ENCODE data around the gene CD3G.

The CD3G gene

DNA sequence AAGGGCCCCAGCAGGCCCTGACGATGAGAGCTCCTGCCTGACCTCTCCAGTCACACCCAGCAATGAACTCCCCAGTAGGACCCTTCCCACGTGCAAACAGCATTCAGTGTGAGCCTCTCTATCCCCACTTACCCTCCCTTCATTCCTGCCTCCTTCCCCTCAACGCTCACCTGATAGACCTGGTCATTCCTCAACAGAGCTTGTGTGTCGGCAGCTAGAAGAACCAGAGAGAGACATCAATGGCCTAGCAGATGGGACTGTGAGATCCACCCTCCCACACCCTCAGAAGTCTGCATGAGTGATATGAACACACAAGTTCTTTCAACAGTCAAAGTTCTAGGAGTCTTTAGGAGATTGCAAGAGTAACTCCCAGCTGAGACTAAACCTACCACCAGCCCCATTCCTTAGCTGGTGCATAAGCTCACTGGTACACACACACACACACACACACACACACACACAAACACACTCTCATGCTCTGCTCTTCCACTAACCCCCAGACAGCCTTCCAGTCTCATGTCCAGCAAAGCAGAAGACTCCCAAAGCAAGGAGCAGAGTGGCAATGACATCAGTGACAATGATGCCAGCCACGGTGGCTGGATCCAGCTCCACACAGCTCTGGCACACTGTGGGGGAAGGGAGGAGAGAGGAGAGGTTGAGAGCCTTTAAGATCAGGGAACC lies 4.7 kb upstream of the CD3G start:
- no peak overlapping the region for H3K9ac ChIP-seq

DNA sequence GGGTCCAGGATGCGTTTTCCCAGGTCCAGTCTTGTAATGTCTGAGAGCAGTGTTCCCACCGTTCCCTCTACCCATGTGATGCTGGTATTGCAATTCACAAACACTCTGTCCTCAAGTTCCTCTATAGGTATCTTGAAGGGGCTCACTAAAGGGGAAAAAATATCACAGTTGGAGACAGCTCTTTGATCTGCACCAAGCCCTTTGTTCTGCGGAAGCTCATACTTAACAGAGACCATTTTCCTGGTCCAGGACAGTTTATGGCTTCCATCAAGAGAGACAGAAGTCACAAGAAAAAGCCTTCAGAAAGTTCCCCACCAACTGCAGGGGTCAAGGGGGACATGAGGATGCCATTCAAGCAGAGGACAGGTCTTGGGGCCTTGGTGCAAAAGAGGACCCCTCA lies 3.7 kb upstream of the CD3G start:
- Histone ChIP-seq H3K79me2 (ENCODE audit: insufficient read depth, low read depth) (no peaks in the 10 kb centered on the region), H3K4me2 (no peak overlapping the region), H3K4me1 (ENCODE audit: low read depth, poor library complexity, severe bottlenecking) (peaks cover 5% of the 10 kb centered on the region), H3K27ac (no peak overlapping the region), H3K36me3 (ENCODE audit: insufficient read depth) (no peaks in the 10 kb centered on the region), H3K27me3 (ENCODE audit: insufficient read depth, low read depth) (no peaks in the 10 kb centered on the region), H4K20me1 (ENCODE audit: insufficient read depth) (no peaks in the 10 kb centered on the region), H3K4me3 (IDR thresholded peaks at IDR 0.05; ENCODE audit: insufficient read depth, low read depth, low read length) (no peak overlapping the region), H2AFZ (ENCODE audit: low read depth) (no peak overlapping the region), H3K9ac (no peak overlapping the region)
- TF ChIP-seq, protein P1, sequence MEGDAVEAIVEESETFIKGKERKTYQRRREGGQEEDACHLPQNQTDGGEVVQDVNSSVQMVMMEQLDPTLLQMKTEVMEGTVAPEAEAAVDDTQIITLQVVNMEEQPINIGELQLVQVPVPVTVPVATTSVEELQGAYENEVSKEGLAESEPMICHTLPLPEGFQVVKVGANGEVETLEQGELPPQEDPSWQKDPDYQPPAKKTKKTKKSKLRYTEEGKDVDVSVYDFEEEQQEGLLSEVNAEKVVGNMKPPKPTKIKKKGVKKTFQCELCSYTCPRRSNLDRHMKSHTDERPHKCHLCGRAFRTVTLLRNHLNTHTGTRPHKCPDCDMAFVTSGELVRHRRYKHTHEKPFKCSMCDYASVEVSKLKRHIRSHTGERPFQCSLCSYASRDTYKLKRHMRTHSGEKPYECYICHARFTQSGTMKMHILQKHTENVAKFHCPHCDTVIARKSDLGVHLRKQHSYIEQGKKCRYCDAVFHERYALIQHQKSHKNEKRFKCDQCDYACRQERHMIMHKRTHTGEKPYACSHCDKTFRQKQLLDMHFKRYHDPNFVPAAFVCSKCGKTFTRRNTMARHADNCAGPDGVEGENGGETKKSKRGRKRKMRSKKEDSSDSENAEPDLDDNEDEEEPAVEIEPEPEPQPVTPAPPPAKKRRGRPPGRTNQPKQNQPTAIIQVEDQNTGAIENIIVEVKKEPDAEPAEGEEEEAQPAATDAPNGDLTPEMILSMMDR (conservative IDR thresholded peaks at IDR 0.05; ENCODE audit: low read depth, low read length), result no peak

More for the DNA sequence above, 4.7 kb upstream of the CD3G start:
- Histone ChIP-seq H3K4me3 (IDR thresholded peaks at IDR 0.05; ENCODE audit: insufficient read depth, low read depth, low read length) (no peak overlapping the region), H3K4me1 (ENCODE audit: low read depth, poor library complexity, severe bottlenecking) (peaks cover 5% of the 10 kb centered on the region), H3K36me3 (ENCODE audit: insufficient read depth) (no peaks in the 10 kb centered on the region), H3K27ac (no peak overlapping the region), H3K27me3 (ENCODE audit: insufficient read depth, low read depth) (no peaks in the 10 kb centered on the region), H4K20me1 (ENCODE audit: insufficient read depth) (no peaks in the 10 kb centered on the region), H2AFZ (ENCODE audit: low read depth) (no peak overlapping the region), H3K4me2 (no peak overlapping the region), H3K79me2 (ENCODE audit: insufficient read depth, low read depth) (no peaks in the 10 kb centered on the region)
- TF ChIP-seq, protein P1 (conservative IDR thresholded peaks at IDR 0.05; ENCODE audit: low read depth, low read length), result no peak

DNA sequence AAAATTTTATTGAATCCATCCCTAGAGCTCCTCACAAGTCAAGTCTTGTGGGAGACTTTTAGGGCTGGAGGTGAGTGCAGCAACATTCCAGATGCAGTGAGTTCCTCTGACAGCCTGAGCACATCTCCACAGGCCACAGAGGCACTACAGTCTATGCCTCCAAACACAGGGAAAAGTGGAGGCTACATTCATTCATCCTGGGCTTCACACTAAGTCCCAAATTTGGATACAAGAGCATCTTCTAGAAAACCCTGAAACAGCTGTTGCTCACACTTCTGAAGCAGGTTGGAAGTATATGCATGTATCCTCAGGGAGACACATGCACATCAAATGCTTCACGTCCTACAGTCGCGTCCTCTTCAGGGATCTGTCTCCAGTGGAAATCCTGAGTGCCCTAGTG lies 2.9 kb upstream of the CD3G start:
- Histone ChIP-seq H2AFZ (ENCODE audit: low read depth) (no peak overlapping the region), H3K4me2 (no peak overlapping the region), H3K27me3 (ENCODE audit: insufficient read depth, low read depth) (no peaks in the 10 kb centered on the region), H3K27ac (no peak overlapping the region), H3K36me3 (ENCODE audit: insufficient read depth) (no peaks in the 10 kb centered on the region), H3K4me1 (ENCODE audit: low read depth, poor library complexity, severe bottlenecking) (peaks cover 5% of the 10 kb centered on the region), H4K20me1 (ENCODE audit: insufficient read depth) (no peaks in the 10 kb centered on the region), H3K9ac (no peak overlapping the region), H3K4me3 (IDR thresholded peaks at IDR 0.05; ENCODE audit: insufficient read depth, low read depth, low read length) (no peak overlapping the region), H3K79me2 (ENCODE audit: insufficient read depth, low read depth) (no peaks in the 10 kb centered on the region)
- TF ChIP-seq, protein P1 (conservative IDR thresholded peaks at IDR 0.05; ENCODE audit: low read depth, low read length), result no peak

DNA sequence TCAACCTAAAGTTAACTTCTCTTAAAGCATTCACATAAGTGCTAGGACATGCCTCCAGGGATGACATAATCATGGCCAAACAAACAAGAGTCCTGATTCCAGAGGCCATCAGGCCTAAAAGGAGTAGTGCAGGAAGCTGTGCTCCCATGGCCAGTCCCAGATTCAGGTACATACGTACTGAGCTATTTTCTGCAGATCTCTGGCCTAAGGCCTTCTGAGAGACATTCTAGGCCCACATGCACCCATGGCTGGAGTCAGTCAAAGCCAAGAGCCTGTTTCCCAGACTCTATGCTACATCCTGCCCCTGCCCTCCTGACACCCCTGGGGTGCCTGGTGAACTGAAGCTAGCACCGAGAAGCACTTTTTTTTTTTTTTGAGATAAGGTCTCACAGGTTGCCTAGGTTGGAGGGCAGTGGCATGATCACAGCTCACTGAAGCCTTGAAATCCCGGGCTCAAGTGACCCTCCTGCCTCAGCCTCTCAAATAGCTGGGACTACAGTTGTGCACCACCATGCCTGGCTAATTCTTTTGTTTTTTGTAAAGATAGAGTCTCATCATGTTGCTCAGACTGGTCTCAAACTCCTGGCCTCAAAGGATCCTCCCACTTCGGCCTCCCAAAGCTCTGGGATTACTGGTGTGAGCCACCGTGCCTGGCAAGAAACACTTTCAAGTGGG lies 2.2 kb upstream of the CD3G start:
- TF ChIP-seq, protein P1 (conservative IDR thresholded peaks at IDR 0.05; ENCODE audit: low read depth, low read length), result no peak
- Histone ChIP-seq H3K27me3 (ENCODE audit: insufficient read depth, low read depth) (no peaks in the 10 kb centered on the region), H4K20me1 (ENCODE audit: insufficient read depth) (no peaks in the 10 kb centered on the region), H3K4me3 (IDR thresholded peaks at IDR 0.05; ENCODE audit: insufficient read depth, low read depth, low read length) (no peak overlapping the region), H3K27ac (no peak overlapping the region), H3K4me1 (ENCODE audit: low read depth, poor library complexity, severe bottlenecking) (peaks cover 5% of the 10 kb centered on the region), H3K4me2 (no peak overlapping the region), H2AFZ (ENCODE audit: low read depth) (no peak overlapping the region), H3K9ac (no peak overlapping the region), H3K79me2 (ENCODE audit: insufficient read depth, low read depth) (no peaks in the 10 kb centered on the region), H3K36me3 (ENCODE audit: insufficient read depth) (no peaks in the 10 kb centered on the region)

All from KMS-11 (cell line).